ENCODE results near the gene ZNF488. TPM values are rescaled to one million over a fixed set of nuclear protein-coding genes. Genes with fewer than 3 reads are reported as not detected.

Gene ZNF488, protein sequence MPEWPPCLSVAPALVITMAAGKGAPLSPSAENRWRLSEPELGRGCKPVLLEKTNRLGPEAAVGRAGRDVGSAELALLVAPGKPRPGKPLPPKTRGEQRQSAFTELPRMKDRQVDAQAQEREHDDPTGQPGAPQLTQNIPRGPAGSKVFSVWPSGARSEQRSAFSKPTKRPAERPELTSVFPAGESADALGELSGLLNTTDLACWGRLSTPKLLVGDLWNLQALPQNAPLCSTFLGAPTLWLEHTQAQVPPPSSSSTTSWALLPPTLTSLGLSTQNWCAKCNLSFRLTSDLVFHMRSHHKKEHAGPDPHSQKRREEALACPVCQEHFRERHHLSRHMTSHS
- under 1 TPM in 3 of 7 donors, not detected in 4; 0.09 to 0.26 (median 0.13) TPM for total RNA-seq
- under 1 TPM in 1 of 3 donors, not detected in 2; 0.02 TPM for polyA plus RNA-seq
- long read RNA-seq, donor 1, result 0 reads
- long read RNA-seq, donor 2, partial matches to known transcripts, result 0 of 1 reads
- long read RNA-seq, donor 2, other reads (novel, unspliced or antisense), result 0 of 1 reads

- peak; percentile 91 for DNase-seq
- WGBS, 5 donors, result 0 to 1% (median 1%) methylated on average over 46 to 75 of the region's 75 CpGs
- Histone ChIP-seq H3K9me3 (peaks cover 0 to 5% (median 0%) of the 10 kb centered on the region in 8 donors), H3K4me1 (peaks cover 0 to 18% (median 15%) of the 10 kb centered on the region in 6 donors), H3K4me3 (peak within 1 kb of the TSS; percentile 64 to 85 (median 78)), H3K27ac (peak within 1 kb of the TSS; percentile 59 to 84 (median 76)), H3K36me3 (no peaks in the 10 kb centered on the region), H3K27me3 (replicated peaks in 1 of 7) (peaks cover 0 to 43% (median 8%) of the 10 kb centered on the region in 7 donors)
- intact Hi-C loops (cut with DNase I; ENCODE audit: low total_unique reads), result no loop called here
- TF ChIP-seq POLR2AphosphoS5 (IDR thresholded peaks at IDR 0.05), result peak; percentile 23 to 72 (median 67)
- no peak for TF ChIP-seq POLR2A (IDR thresholded peaks at IDR 0.05)
Observed at GRCh38 chr10:47384148-47384921, at the start of gene ZNF488. Gene ZNF488 (minus strand): TSS chr10:47384293. CDS start chr10:47368829, 15,464 bp downstream.

DNA sequence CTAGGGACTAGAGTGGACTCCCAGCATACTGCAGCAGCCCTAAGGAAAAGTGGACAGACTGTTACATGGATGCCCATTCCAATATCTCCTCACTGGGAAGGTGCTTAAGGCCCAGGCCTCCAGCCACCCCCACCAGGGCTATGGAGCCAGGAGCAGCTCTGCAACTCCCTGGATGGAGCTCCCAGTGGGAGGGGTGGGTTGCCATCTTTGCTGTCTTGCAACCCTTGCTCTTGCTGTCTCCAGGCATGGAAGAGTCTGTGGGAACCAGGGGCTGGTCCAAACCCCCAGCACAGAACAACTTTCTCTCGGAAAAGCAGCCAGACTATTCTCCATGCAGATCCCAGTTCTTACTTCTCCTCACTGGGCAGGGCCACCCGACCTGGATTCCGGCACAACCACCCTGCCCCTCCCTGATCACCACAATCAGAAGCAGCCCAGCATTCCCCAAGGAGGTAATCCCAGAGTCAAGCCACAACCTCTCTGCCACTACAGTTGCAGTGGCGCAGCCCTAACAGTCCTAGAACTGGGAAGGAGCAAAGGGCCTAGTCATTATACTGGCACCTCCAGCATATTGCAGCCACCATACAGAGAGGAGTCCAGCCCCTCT lies 41.8 kb upstream of the ZNF488 start:
- Histone ChIP-seq H3K4me3 (no peak overlapping the region), H3K36me3 (no peaks in the 10 kb centered on the region), H3K4me1 (no peaks in the 10 kb centered on the region), H3K9me3 (peaks cover 0 to 4% (median 0%) of the 10 kb centered on the region in 8 donors), H3K27ac (no peak overlapping the region), H3K27me3 (replicated peaks in 1 of 7) (no peaks in the 10 kb centered on the region)
- DNase-seq, result peak; percentile 50
- intact Hi-C loops (cut with DNase I; ENCODE audit: low total_unique reads), result no loop called here
- TF ChIP-seq CTCF (IDR thresholded peaks at IDR 0.05 in 8 of 11, conservative IDR thresholded peaks at IDR 0.05 in 3 of 11), result no peak
- no peak for TF ChIP-seq POLR2A (IDR thresholded peaks at IDR 0.05)
- TF ChIP-seq POLR2AphosphoS5 (IDR thresholded peaks at IDR 0.05), result no peak
- 82 to 100% (median 90%) methylated on average over 4 of the region's 4 CpGs for WGBS, 5 donors

- TF ChIP-seq POLR2AphosphoS5 (IDR thresholded peaks at IDR 0.05) (no peak), CTCF (IDR thresholded peaks at IDR 0.05 in 8 of 11, conservative IDR thresholded peaks at IDR 0.05 in 3 of 11) (no peak), POLR2A (IDR thresholded peaks at IDR 0.05) (no peak)
- Histone ChIP-seq H3K36me3 (no peaks in the 10 kb centered on the region), H3K4me1 (no peaks in the 10 kb centered on the region), H3K27me3 (replicated peaks in 1 of 7) (peaks cover 0 to 5% (median 0%) of the 10 kb centered on the region in 7 donors), H3K9me3 (peaks cover 0 to 4% (median 0%) of the 10 kb centered on the region in 8 donors), H3K27ac (no peak overlapping the region), H3K4me3 (no peak overlapping the region)
- DNase-seq, result no peak
- intact Hi-C loops (cut with DNase I; ENCODE audit: low total_unique reads), result no loop called here
- WGBS, 5 donors, result 73 to 82% (median 76%) methylated on average over 8 of the region's 8 CpGs
Observed at GRCh38 chr10:47424231-47424630, 40.1 kb upstream of the ZNF488 start.

DNA sequence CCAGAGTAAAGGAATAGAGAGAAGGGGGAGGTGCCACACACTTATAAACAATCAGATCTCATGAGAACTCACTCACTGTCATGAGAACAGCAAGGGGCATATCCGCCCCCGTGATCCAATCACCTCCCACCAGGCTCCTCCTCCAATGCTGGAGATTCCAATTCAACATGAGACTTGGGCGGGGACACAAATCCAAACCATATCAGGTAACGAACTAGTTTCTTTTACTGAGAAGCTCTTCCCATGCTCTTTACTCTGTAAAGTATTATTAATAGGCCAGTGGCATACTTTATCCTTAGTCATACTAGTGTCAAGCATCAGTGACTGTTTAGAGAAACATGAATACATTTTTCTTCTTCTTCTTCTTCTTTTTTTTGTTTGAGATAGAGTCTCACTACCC lies 39.4 kb upstream of the ZNF488 start:
- intact Hi-C loops (cut with DNase I; ENCODE audit: low total_unique reads), result no loop called here
- Histone ChIP-seq H3K36me3 (no peaks in the 10 kb centered on the region), H3K4me1 (no peaks in the 10 kb centered on the region), H3K27ac (no peak overlapping the region), H3K9me3 (peaks cover 0 to 4% (median 0%) of the 10 kb centered on the region in 8 donors), H3K4me3 (no peak overlapping the region), H3K27me3 (replicated peaks in 1 of 7) (peaks cover 0 to 5% (median 0%) of the 10 kb centered on the region in 7 donors)
- no peak for DNase-seq
- TF ChIP-seq CTCF (IDR thresholded peaks at IDR 0.05 in 8 of 11, conservative IDR thresholded peaks at IDR 0.05 in 3 of 11) (no peak), POLR2A (IDR thresholded peaks at IDR 0.05) (no peak), POLR2AphosphoS5 (IDR thresholded peaks at IDR 0.05) (no peak)
- WGBS, 5 donors, result 83 to 91% (median 87%) methylated on average over 4 of the region's 4 CpGs
